HG03064 (cell line): ENCODE results near the gene OBP2A.
"Not testable (repeated sequence)": the region's sequence is repeated elsewhere in the genome, so short reads cannot be mapped to it uniquely, and the experiment has no call there.

ENCODE experiments used
- ATAC-seq: cut with Tn5 transposase; IDR thresholded peaks from one replicate; pipeline ENCODE4 v1.9.1; 2021; ENCODE audit warnings: low read depth; ENCODE audit not compliant: unreplicated experiment

OBP2A gene

GRCh38 chr9:135509458-135509857, 36.5 kb upstream of the OBP2A start:
- no peak for ATAC-seq

DNA sequence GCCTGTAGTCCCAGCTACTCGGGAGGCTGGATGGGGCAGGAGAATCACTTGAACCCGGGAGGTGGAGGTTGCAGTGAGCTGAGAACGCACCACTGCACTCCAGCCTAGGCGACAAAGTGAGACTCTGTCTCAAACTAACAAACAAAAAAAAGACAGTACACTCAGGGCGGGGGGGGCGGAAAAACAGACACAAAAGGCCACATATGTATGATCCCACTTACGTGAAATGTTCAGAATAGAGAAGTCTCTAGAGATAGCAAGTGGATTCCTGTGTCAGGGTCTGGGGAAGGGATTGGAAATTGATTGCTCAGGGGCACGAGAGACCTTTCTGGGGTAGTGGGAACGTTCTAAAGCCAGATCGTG, 33.7 kb upstream of the OBP2A start:
- ATAC-seq: no peak

- ATAC-seq: no peak
Measured at GRCh38 chr9:135512904-135513303, 33.0 kb upstream of the OBP2A start.

- ATAC-seq: no peak
Measured at GRCh38 chr9:135513351-135513846, 32.5 kb upstream of the OBP2A start.

- not testable (repeated sequence) for ATAC-seq
Measured at GRCh38 chr9:135513906-135514305, 32.0 kb upstream of the OBP2A start.

GRCh38 chr9:135514342-135515082, 31.4 kb upstream of the OBP2A start:
- no peak for ATAC-seq

DNA sequence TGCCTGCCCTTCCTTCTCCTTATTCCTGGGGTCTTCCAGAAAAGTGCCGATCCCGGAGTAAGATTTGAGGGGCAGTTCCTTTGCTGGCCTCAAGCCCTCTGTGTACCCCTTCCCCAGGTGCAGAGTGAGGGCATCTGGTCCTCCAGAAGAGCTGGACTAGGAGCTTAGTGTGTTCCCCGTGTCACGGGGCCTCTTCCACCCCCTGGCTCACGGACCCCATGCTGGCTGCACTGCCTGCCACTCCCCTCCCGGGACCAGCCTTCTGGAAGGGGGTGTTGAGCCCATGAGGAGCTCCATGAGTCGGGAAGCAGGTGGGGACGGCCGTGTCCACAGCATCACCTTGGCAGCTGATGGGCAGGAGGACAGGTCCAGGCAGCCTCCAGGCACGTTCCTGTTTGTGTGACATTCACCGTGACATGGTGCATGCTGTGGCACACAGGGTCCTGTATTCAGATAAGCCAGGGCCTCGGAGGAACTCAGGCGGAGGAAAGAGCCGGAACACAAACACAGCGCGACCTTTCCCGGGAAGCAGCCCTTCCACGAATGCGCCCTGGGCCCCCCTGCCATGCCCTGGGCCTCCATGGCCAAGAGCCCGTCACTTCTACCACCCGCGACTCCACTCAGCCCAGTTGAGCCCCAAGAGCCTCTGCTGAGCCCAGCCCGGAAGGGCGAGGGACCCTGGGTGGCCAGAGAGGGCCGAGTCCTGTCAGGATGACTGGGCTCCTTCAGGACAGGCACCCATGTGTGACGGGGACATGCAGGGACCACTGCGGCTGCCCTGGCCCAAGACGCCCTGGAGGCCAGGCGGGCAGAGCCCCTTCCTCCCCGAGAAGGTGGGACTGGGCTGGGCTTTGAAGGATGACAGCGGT, 30.6 kb upstream of the OBP2A start:
- no peak for ATAC-seq

DNA sequence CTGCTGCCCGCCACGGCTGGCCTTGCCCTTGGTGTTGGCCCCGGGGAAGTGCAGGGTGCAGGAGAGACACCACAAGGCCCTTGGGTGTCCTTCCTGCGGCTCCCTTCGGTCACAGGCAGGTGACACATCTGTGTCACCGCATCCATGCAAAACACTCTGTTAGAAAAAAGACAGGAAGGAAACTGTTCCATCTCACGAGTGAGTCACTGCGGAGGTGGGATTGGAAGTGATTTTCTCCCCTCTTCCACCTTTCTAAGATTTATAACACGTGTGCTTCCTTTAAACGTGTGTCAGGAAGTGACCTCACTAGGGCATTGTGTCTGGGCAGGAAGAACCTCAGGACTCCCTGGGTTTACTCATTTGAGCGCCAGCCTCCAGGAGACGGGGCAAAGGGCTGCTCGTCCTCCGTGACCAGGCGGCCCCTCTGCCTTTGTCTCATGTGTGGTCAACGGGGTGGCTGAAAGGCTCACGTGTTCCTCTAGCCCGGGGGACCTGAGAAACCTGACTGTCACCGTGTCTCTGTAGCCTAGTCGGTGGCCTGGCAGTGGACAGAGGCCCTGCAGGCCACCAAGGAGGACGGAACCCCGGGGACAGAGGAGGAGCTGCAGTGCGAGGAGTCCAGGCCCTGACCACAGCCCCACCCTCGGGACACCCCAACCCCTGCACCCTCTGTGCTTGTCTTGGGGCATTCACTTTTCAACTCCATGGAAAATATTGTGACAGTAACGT, 29.6 kb upstream of the OBP2A start:
- ATAC-seq: no peak

GRCh38 chr9:135517407-135517822, 28.5 kb upstream of the OBP2A start:
- ATAC-seq: no peak

DNA sequence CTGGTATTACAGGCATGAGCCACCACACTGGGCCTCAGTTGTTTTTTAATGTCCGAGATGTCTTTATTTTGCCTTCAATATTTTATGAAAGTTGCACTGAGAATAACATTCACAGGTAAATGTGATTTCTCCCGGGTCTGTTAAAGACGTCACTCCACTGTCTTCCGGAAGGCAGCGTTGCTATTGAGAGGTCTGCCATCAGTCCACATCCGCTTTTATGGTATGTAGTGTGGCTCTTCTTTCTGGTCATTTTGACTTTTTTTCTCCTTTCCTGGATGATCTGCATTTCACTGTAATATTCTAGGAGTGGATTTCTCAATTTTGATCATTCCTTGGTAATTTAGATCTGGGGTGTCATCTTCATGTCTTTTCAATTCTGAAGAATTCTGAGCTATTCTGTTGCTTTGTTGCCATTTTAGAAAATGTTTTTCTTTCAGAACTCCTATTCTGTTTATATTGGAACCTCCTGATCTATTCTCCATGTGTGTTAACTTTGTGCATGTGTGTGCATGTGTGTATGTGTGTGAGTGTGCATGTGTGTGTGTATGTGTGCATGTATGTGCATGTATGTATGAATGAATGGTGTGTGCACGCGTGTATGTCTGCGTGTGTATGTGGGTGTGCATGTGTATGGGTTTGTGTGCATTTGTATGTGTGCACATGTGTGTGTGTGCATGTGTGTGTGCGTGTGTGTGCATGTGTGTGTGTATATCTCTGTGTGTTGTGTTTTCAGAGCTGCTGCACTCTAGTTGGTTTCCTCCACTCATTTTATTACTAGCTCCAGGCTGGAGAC, 26.6 kb upstream of the OBP2A start:
- no peak for ATAC-seq

GRCh38 chr9:135520916-135521607, 24.9 kb upstream of the OBP2A start, which contains the start of gene LCN1:
LCN1 (plus strand) TSS chr9:135521440; CDS start chr9:135521498, 58 bp downstream.
- no peak for ATAC-seq

- ATAC-seq: no peak
Measured at GRCh38 chr9:135521608-135522095, 24.3 kb upstream of the OBP2A start.

DNA sequence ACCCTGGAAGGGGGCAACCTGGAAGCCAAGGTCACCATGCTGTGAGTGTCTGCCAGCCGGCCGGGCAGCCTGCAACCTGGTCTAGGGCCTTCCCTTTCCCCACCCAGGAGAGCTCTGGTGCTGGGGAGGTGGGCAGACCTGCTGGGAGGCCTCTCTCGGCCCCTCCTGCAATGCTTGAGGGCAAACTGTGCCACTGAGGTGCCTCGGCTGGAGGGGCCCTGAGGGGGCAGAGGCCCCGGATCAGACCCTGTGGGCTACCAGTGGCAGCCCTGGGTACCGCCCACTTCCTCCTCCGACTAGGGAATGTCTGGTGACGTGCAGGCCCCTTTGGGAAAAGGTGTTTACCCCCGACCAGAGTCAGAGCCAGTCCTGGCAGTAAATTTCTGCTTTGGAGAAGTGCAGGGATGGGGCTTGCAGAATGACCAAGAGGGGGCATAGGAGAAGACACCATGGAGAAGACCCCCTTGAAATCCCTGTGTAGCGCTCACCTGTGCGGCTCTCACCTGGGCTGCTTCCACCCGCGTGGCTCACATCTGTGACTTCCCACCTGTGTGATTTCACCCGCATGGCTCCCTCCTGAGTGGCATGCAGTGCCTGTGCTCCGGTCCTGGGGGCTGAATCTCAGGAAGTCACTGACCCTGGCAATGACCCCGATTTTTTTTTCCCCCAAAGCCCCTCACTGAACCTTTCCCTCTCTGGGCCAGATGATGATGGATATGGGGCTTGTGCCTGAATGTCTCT, 23.6 kb upstream of the OBP2A start:
- ATAC-seq: no peak

DNA sequence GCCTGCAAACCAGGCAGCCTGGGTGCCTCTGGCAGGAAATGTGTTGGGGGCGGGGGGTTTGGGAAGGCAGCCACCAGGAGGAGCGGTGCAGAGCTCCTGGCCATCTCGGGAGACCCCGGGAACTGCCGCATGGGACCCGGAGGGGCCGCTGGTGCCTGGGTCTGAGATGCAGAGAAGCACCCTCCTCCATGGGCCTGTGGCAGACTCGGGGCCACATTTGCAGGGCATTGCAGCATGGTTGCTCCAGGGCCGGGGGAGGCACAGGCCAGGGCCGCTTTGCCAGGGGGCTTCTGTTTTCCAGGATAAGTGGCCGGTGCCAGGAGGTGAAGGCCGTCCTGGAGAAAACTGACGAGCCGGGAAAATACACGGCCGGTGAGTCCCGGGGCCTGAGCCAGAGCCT, 23.0 kb upstream of the OBP2A start:
- no peak for ATAC-seq

DNA sequence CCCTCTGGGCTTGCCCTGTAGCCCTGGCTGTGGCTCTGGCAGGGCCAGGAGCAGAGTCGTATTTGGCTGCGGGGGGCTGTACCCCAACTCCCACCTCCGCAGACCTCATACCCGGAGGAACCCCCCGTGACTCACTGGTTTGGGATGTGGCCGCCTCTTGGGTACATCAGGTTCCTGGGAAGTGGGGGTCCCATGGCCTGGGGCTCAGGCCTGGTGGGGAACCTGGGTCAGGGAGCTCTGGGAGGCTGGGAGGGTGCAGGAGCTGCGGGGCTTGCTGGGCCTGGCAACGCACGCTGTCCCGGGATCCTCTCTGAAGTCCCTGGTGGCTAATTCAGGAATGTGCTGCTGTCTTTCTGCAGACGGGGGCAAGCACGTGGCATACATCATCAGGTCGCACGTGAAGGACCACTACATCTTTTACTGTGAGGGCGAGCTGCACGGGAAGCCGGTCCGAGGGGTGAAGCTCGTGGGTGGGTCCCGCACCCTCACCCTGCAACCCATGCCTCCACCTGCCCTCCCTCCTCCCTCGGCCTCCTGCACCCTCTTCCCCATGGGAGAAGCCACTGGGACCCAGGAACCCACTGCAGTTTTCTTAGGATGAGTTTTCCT, 22.3 kb upstream of the OBP2A start:
- ATAC-seq: no peak

- no peak for ATAC-seq
Measured at GRCh38 chr9:135524130-135524861, 21.6 kb upstream of the OBP2A start.

- no peak for ATAC-seq
Measured at GRCh38 chr9:135525241-135526088, 20.5 kb upstream of the OBP2A start.
